K562 (cell line): ENCODE measurements around the gene CHD5.

Source experiments
- ARID2 ChIP-seq: fragments of 450-650 bp; IDR thresholded peaks from 2 replicates; pipeline ENCODE4 v1.6.1; 2017; ENCODE audit warnings: antibody characterized with exemption, mild to moderate bottlenecking
- EHMT2 ChIP-seq: fragments of 450-650 bp; IDR thresholded peaks from 2 replicates; pipeline ENCODE4 v1.6.1; 2018; ENCODE audit warnings: antibody characterized with exemption
- EZH2 ChIP-seq: IDR thresholded peaks from 2 replicates; pipeline ENCODE4 v1.6.1; 2012; ENCODE audit warnings: low read depth, mild to moderate bottlenecking, inconsistent platforms, low read length, borderline replicate concordance
- FOXJ3 ChIP-seq: sonication (generic); formaldehyde crosslinking; IDR thresholded peaks from 2 replicates; pipeline ENCODE4 v1.4.0; 2020; ENCODE audit warnings: mild to moderate bottlenecking, missing genetic modification reagents
- JUND ChIP-seq, 2 experiments: IDR thresholded peaks; 2 replicates in 1 of 2; 3 replicates in 1 of 2; pipeline ENCODE4 v1.6.1; 2011; ENCODE audit warnings: borderline replicate concordance in 2 of 2, low read depth in 2 of 2, low read length in 2 of 2, improper control_type of control experiment in 1 of 2, missing biosample characterization in 1 of 2, missing genetic modification characterization in 1 of 2, missing genetic modification reagents in 1 of 2
- RNF2 ChIP-seq: sonication (generic); IDR thresholded peaks from 2 replicates; pipeline ENCODE4 v1.6.1; 2016
- YY1 ChIP-seq, 3 experiments: IDR thresholded peaks; 2 replicates each; pipeline ENCODE4 v1.6.1; 2011; ENCODE audit warnings: low read length in 2 of 3, mild to moderate bottlenecking in 2 of 3, moderate library complexity in 2 of 3, borderline replicate concordance in 1 of 3, control low read depth in 1 of 3, low read depth in 1 of 3; ENCODE audit not compliant: insufficient read depth in 3 of 3, insufficient replicate concordance in 2 of 3, control insufficient read depth in 1 of 3, insufficient read length in 1 of 3; ENCODE audit errors: extremely low read depth in 1 of 3
- ZNF324 ChIP-seq: fragments of 250-450 bp; sonication (Bioruptor Pico); IDR thresholded peaks from 2 replicates; pipeline ENCODE4 v1.4.0; 2020; ENCODE audit warnings: mild to moderate bottlenecking
- TF ChIP-seq, protein P1 (sequence below), 3 experiments: fragments of 200-800 bp in 1 of 3; fragments of 250-450 bp in 1 of 3; fragments of 450-650 bp in 1 of 3; sonication (Bioruptor Pico) in 1 of 3; sonication (Bioruptor generic) in 1 of 3; formaldehyde crosslinking in 1 of 3; IDR thresholded peaks; 2 replicates each; pipeline versions ENCODE4 v1.6.1 to v1.8.0; 2016 to 2022; ENCODE audit warnings: mild to moderate bottlenecking in 2 of 3, missing genetic modification characterization in 2 of 3, missing compliant biosample characterization in 1 of 3, moderate library complexity in 1 of 3
- TF ChIP-seq, protein P2 (sequence below), 3 experiments: IDR thresholded peaks in 2 of 3; conservative IDR thresholded peaks in 1 of 3; 2 replicates each; pipeline ENCODE4 v1.5.1; 2011 to 2012; ENCODE audit warnings: low read length in 3 of 3, mild to moderate bottlenecking in 3 of 3, control low read depth in 2 of 3, improper control_type of control experiment in 1 of 3, inconsistent platforms in 1 of 3, low read depth in 1 of 3, mixed read lengths in 1 of 3, moderate library complexity in 1 of 3; ENCODE audit not compliant: insufficient read depth in 2 of 3
- TF ChIP-seq, protein P3 (sequence below): fragments of 250-450 bp; sonication (Bioruptor Pico); IDR thresholded peaks from 2 replicates; pipeline ENCODE4 v1.4.0; 2020
- TF ChIP-seq, protein P4 (sequence below): sonication (generic); formaldehyde crosslinking; IDR thresholded peaks from 2 replicates; pipeline ENCODE4 v1.8.1; 2023; ENCODE audit warnings: mild to moderate bottlenecking, missing genetic modification reagents

DNA sequence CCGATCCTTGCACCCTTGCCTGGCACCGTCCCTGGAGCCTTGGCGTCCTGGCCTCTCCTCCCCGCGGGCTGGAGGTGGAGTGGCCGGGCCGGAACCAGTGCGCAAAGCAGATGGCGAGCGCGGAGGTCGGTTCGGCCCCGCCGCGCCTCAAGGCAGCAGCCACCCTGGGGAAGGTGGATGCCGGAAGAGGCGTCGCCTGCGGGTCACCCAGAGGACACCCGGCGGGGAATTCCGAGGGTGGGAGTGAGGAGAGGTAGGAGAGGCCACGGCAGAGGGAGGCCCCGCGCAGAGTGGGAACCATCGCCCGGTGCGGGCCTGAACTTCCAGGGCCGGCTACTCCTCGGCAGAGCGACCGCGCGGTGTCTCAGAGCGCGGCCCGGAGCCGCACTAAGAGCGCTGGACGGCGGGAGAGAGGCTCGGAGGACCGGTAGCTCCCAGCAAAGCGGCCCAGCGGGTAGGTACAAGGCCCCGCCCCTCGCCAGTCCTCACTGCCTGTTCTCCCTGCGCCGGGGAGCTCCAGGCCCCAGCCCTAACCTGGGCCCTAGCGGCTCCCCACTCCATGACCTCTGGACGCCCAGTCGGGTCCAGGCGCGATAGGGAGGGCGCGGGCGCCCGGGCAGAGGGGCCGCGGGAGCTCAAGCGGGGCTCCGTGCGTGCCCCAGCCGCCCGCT is 25.9 kb upstream of the CHD5 start, which contains the start of gene RNF207:
- TF ChIP-seq EZH2 (no peak), YY1 (IDR thresholded peaks at IDR 0.05; ENCODE audit: borderline replicate concordance in 1 of 3, control insufficient read depth in 1 of 3, extremely low read depth in 1 of 3, insufficient read depth in 3 of 3, insufficient read length in 1 of 3, insufficient replicate concordance in 2 of 3, low read depth in 1 of 3, low read length in 2 of 3) (peak in 1 of 3 experiments; percentile 47), RNF2 (peak; percentile 18; the same call in 1 of the 2 replicates), EHMT2 (no peak), ARID2 (no peak), ZNF324 (no peak), JUND (IDR thresholded peaks at IDR 0.05; ENCODE audit: borderline replicate concordance, low read depth, low read length) (no peak), JUND (tag; IDR thresholded peaks at IDR 0.05; ENCODE audit: borderline replicate concordance, low read depth, low read length) (no peak), FOXJ3 (CRISPR knock-in tag) (no peak)
- TF ChIP-seq, protein P1, sequence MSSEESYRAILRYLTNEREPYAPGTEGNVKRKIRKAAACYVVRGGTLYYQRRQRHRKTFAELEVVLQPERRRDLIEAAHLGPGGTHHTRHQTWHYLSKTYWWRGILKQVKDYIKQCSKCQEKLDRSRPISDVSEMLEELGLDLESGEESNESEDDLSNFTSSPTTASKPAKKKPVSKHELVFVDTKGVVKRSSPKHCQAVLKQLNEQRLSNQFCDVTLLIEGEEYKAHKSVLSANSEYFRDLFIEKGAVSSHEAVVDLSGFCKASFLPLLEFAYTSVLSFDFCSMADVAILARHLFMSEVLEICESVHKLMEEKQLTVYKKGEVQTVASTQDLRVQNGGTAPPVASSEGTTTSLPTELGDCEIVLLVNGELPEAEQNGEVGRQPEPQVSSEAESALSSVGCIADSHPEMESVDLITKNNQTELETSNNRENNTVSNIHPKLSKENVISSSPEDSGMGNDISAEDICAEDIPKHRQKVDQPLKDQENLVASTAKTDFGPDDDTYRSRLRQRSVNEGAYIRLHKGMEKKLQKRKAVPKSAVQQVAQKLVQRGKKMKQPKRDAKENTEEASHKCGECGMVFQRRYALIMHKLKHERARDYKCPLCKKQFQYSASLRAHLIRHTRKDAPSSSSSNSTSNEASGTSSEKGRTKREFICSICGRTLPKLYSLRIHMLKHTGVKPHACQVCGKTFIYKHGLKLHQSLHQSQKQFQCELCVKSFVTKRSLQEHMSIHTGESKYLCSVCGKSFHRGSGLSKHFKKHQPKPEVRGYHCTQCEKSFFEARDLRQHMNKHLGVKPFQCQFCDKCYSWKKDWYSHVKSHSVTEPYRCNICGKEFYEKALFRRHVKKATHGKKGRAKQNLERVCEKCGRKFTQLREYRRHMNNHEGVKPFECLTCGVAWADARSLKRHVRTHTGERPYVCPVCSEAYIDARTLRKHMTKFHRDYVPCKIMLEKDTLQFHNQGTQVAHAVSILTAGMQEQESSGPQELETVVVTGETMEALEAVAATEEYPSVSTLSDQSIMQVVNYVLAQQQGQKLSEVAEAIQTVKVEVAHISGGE (CRISPR knock-in tag; IDR thresholded peaks at IDR 0.05) = no peak; a peak in 1 of 6 replicates
- TF ChIP-seq, protein P2, sequence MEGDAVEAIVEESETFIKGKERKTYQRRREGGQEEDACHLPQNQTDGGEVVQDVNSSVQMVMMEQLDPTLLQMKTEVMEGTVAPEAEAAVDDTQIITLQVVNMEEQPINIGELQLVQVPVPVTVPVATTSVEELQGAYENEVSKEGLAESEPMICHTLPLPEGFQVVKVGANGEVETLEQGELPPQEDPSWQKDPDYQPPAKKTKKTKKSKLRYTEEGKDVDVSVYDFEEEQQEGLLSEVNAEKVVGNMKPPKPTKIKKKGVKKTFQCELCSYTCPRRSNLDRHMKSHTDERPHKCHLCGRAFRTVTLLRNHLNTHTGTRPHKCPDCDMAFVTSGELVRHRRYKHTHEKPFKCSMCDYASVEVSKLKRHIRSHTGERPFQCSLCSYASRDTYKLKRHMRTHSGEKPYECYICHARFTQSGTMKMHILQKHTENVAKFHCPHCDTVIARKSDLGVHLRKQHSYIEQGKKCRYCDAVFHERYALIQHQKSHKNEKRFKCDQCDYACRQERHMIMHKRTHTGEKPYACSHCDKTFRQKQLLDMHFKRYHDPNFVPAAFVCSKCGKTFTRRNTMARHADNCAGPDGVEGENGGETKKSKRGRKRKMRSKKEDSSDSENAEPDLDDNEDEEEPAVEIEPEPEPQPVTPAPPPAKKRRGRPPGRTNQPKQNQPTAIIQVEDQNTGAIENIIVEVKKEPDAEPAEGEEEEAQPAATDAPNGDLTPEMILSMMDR (IDR thresholded peaks at IDR 0.05 in 2 of 3, conservative IDR thresholded peaks at IDR 0.05 in 1 of 3; ENCODE audit: insufficient read depth in 2 of 3, low read depth in 1 of 3, low read length in 3 of 3) = no peak
- TF ChIP-seq, protein P3, sequence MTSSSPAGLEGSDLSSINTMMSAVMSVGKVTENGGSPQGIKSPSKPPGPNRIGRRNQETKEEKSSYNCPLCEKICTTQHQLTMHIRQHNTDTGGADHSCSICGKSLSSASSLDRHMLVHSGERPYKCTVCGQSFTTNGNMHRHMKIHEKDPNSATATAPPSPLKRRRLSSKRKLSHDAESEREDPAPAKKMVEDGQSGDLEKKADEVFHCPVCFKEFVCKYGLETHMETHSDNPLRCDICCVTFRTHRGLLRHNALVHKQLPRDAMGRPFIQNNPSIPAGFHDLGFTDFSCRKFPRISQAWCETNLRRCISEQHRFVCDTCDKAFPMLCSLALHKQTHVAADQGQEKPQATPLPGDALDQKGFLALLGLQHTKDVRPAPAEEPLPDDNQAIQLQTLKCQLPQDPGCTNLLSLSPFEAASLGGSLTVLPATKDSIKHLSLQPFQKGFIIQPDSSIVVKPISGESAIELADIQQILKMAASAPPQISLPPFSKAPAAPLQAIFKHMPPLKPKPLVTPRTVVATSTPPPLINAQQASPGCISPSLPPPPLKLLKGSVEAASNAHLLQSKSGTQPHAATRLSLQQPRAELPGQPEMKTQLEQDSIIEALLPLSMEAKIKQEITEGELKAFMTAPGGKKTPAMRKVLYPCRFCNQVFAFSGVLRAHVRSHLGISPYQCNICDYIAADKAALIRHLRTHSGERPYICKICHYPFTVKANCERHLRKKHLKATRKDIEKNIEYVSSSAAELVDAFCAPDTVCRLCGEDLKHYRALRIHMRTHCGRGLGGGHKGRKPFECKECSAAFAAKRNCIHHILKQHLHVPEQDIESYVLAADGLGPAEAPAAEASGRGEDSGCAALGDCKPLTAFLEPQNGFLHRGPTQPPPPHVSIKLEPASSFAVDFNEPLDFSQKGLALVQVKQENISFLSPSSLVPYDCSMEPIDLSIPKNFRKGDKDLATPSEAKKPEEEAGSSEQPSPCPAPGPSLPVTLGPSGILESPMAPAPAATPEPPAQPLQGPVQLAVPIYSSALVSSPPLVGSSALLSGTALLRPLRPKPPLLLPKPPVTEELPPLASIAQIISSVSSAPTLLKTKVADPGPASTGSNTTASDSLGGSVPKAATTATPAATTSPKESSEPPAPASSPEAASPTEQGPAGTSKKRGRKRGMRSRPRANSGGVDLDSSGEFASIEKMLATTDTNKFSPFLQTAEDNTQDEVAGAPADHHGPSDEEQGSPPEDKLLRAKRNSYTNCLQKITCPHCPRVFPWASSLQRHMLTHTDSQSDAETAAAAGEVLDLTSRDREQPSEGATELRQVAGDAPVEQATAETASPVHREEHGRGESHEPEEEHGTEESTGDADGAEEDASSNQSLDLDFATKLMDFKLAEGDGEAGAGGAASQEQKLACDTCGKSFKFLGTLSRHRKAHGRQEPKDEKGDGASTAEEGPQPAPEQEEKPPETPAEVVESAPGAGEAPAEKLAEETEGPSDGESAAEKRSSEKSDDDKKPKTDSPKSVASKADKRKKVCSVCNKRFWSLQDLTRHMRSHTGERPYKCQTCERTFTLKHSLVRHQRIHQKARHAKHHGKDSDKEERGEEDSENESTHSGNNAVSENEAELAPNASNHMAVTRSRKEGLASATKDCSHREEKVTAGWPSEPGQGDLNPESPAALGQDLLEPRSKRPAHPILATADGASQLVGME = no peak
- TF ChIP-seq, protein P4, sequence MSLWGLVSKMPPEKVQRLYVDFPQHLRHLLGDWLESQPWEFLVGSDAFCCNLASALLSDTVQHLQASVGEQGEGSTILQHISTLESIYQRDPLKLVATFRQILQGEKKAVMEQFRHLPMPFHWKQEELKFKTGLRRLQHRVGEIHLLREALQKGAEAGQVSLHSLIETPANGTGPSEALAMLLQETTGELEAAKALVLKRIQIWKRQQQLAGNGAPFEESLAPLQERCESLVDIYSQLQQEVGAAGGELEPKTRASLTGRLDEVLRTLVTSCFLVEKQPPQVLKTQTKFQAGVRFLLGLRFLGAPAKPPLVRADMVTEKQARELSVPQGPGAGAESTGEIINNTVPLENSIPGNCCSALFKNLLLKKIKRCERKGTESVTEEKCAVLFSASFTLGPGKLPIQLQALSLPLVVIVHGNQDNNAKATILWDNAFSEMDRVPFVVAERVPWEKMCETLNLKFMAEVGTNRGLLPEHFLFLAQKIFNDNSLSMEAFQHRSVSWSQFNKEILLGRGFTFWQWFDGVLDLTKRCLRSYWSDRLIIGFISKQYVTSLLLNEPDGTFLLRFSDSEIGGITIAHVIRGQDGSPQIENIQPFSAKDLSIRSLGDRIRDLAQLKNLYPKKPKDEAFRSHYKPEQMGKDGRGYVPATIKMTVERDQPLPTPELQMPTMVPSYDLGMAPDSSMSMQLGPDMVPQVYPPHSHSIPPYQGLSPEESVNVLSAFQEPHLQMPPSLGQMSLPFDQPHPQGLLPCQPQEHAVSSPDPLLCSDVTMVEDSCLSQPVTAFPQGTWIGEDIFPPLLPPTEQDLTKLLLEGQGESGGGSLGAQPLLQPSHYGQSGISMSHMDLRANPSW (CRISPR knock-in tag) = no peak
